Liver (tissue), 9 donors: ENCODE measurements around the gene KCNG3. TPM values are rescaled to one million over a fixed set of nuclear protein-coding genes. Genes with fewer than 3 reads are reported as not detected.

ENCODE experiments used
- DNase-seq: peaks from one replicate; pipeline ENCODE4 v3.0.0-alpha.2; 2017; ENCODE audit warnings: low spot score
- H3K27ac ChIP-seq, 2 donors: one replicate each; pipeline ENCODE4 v1.7.0; 2013; ENCODE audit warnings: inconsistent platforms in 2 of 2, low read length in 2 of 2, control low read depth in 1 of 2, low read depth in 1 of 2, mild to moderate bottlenecking in 1 of 2
- H3K27me3 ChIP-seq, 4 donors: one replicate each; pipeline versions ENCODE4 v1.6.1 to v1.7.0; 2013; ENCODE audit warnings: low read length in 3 of 4, inconsistent platforms in 1 of 4, mild to moderate bottlenecking in 1 of 4, moderate library complexity in 1 of 4; ENCODE audit not compliant: control insufficient read depth in 4 of 4, insufficient read depth in 4 of 4
- H3K36me3 ChIP-seq, 4 donors: one replicate each; pipeline versions ENCODE4 v1.6.1 to v1.7.0; 2013; ENCODE audit warnings: low read length in 3 of 4, mild to moderate bottlenecking in 3 of 4, low read depth in 1 of 4, moderate library complexity in 1 of 4; ENCODE audit not compliant: control insufficient read depth in 4 of 4, insufficient read depth in 3 of 4
- H3K4me1 ChIP-seq, 4 donors: one replicate each; pipeline versions ENCODE4 v1.6.1 to v1.7.0; 2013; ENCODE audit warnings: low read length in 3 of 4, mild to moderate bottlenecking in 3 of 4, moderate library complexity in 1 of 4; ENCODE audit not compliant: control insufficient read depth in 4 of 4, insufficient read depth in 4 of 4
- H3K4me3 ChIP-seq, 3 donors: one replicate each; pipeline versions ENCODE4 v1.6.1 to v1.7.0; 2013; ENCODE audit warnings: low read length in 3 of 3, control low read depth in 1 of 3, low read depth in 1 of 3, mild to moderate bottlenecking in 1 of 3
- H3K9ac ChIP-seq, 2 donors: one replicate each; pipeline ENCODE4 v1.7.0; 2013; ENCODE audit warnings: low read length in 2 of 2, mild to moderate bottlenecking in 2 of 2, moderate library complexity in 2 of 2, control low read depth in 1 of 2, low read depth in 1 of 2
- H3K9me3 ChIP-seq, 4 donors: one replicate each; pipeline versions ENCODE4 v1.6.1 to v1.7.0; 2013; ENCODE audit warnings: low read length in 3 of 4; ENCODE audit not compliant: control insufficient read depth in 4 of 4
- ATF3 ChIP-seq: IDR thresholded peaks from 2 replicates; pipeline ENCODE4 v1.6.1; 2016; ENCODE audit warnings: antibody characterized with exemption
- CTCF ChIP-seq: fragments of 150-350 bp; IDR thresholded peaks from 2 replicates; pipeline ENCODE4 v1.5.1; 2017; ENCODE audit warnings: improper control_type of control experiment, low read depth, low read length; ENCODE audit not compliant: missing input control
- EGR1 ChIP-seq, 2 donors: IDR thresholded peaks; 2 replicates each; pipeline ENCODE4 v1.6.1; 2016 to 2018; ENCODE audit warnings: antibody characterized with exemption in 2 of 2, low read depth in 2 of 2
- FOXA1 ChIP-seq: IDR thresholded peaks from 2 replicates; pipeline ENCODE4 v1.6.1; 2016; ENCODE audit warnings: antibody characterized with exemption
- GABPA ChIP-seq, 2 donors: IDR thresholded peaks in 1 of 2; conservative IDR thresholded peaks in 1 of 2; 2 replicates each; pipeline ENCODE4 v1.6.1; 2016; ENCODE audit warnings: antibody characterized with exemption in 2 of 2, mild to moderate bottlenecking in 1 of 2, moderate library complexity in 1 of 2
- HNF4A ChIP-seq, 2 donors: conservative IDR thresholded peaks; 2 replicates each; pipeline ENCODE4 v1.6.1; 2016; ENCODE audit warnings: antibody characterized with exemption in 2 of 2, mild to moderate bottlenecking in 2 of 2
- HNF4G ChIP-seq: IDR thresholded peaks from 2 replicates; pipeline ENCODE4 v1.6.1; 2016; ENCODE audit warnings: antibody characterized with exemption
- JUND ChIP-seq, 2 donors: IDR thresholded peaks; 2 replicates each; pipeline ENCODE4 v1.6.1; 2016; ENCODE audit warnings: antibody characterized with exemption in 2 of 2
- NR2F2 ChIP-seq: IDR thresholded peaks from 2 replicates; pipeline ENCODE4 v1.6.1; 2016; ENCODE audit warnings: antibody characterized with exemption
- RAD21 ChIP-seq, 2 donors: IDR thresholded peaks; 2 replicates each; pipeline ENCODE4 v1.6.1; 2016; ENCODE audit warnings: antibody characterized with exemption in 2 of 2, mild to moderate bottlenecking in 2 of 2
- RXRA ChIP-seq, 2 donors: IDR thresholded peaks; 2 replicates each; pipeline ENCODE4 v1.6.1; 2017 to 2018; ENCODE audit warnings: antibody characterized with exemption in 2 of 2, mild to moderate bottlenecking in 1 of 2
- SP1 ChIP-seq: IDR thresholded peaks from 2 replicates; pipeline ENCODE4 v1.6.1; 2018; ENCODE audit warnings: antibody characterized with exemption, mild to moderate bottlenecking
- TAF1 ChIP-seq: conservative IDR thresholded peaks from 2 replicates; pipeline ENCODE4 v1.6.1; 2016; ENCODE audit warnings: antibody characterized with exemption, mild to moderate bottlenecking
- YY1 ChIP-seq: IDR thresholded peaks from 2 replicates; pipeline ENCODE4 v1.6.1; 2016; ENCODE audit warnings: antibody characterized with exemption, mild to moderate bottlenecking
- WGBS: extraction: QIAGEN DNeasy Blood & Tissue Kit; methylation state at CpG from one replicate; pipeline ENCODE4 v1.1.7; 2013; 5-methylcytosine and 5-hydroxymethylcytosine counted together
- polyA plus RNA-seq, 2 donors: library from polyadenylated mRNA; stranded (reverse) in 1 of 2; unstranded in 1 of 2; fragments of 200-250 nt in 1 of 2; fragments of >200 nt in 1 of 2; fragmentation: Nextera tagmentation in 1 of 2; extraction: Ambion mirVana in 1 of 2; gene quantifications; one replicate each; pipeline versions ENCODE4 v1.2.1 to v1.2.3, GENCODE V29; 2013 to 2015
- total RNA-seq, 2 donors: library from RNA; depleted of rRNA; stranded (reverse); fragments of >200 nt; gene quantifications; one replicate each; pipeline ENCODE4 v1.2.3, GENCODE V29; 2014
- donor health status: healthy.
- donor health status: healthy.
- donor health status: healthy.
- donor health status: healthy.
- donor health status: healthy.

The KCNG3 gene
- total and polyA plus RNA-seq, 4 donors: not detected

- TF ChIP-seq FOXA1 (no peak), SP1 (no peak), ATF3 (no peak), TAF1 (no peak), JUND (IDR thresholded peaks at IDR 0.05) (no peak)
- no peak overlapping the region for H3K27ac ChIP-seq
- no peaks in the 10 kb centered on the region for H3K27me3 ChIP-seq
- no peaks in the 10 kb centered on the region for H3K4me1 ChIP-seq
- WGBS: 91% methylated on average over 3 of the region's 3 CpGs
- H3K4me3 ChIP-seq: no peak overlapping the region
- no peaks in the 10 kb centered on the region for H3K36me3 ChIP-seq
- H3K9me3 ChIP-seq: no peaks in the 10 kb centered on the region
- no peak for DNase-seq
- H3K9ac ChIP-seq: no peak overlapping the region
Measured at GRCh38 chr2:42459296-42459695, 34.5 kb downstream of the KCNG3 start.

- Histone ChIP-seq H3K27me3 (no peaks in the 10 kb centered on the region), H3K36me3 (no peaks in the 10 kb centered on the region), H3K9ac (no peak overlapping the region), H3K4me3 (no peak overlapping the region), H3K4me1 (no peaks in the 10 kb centered on the region), H3K27ac (no peak overlapping the region), H3K9me3 (no peaks in the 10 kb centered on the region)
- no peak for DNase-seq
- 93% methylated on average over 1 of the region's 1 CpG for WGBS
- TF ChIP-seq JUND (IDR thresholded peaks at IDR 0.05): no peak
- TF ChIP-seq SP1: no peak
- TF ChIP-seq TAF1: no peak
- TF ChIP-seq HNF4A (conservative IDR thresholded peaks at IDR 0.05): no peak
Measured at GRCh38 chr2:42458396-42458795, 35.4 kb downstream of the KCNG3 start.

- no peak for DNase-seq
- Histone ChIP-seq H3K9me3 (no peaks in the 10 kb centered on the region), H3K4me1 (no peaks in the 10 kb centered on the region), H3K27me3 (no peaks in the 10 kb centered on the region), H3K27ac (no peak overlapping the region), H3K4me3 (no peak overlapping the region), H3K36me3 (no peaks in the 10 kb centered on the region), H3K9ac (no peak overlapping the region)
- no peak for TF ChIP-seq ATF3
- no peak for TF ChIP-seq RAD21 (IDR thresholded peaks at IDR 0.05)
- TF ChIP-seq HNF4G: no peak
- TF ChIP-seq SP1: no peak
- no peak for TF ChIP-seq EGR1 (IDR thresholded peaks at IDR 0.05; ENCODE audit: low read depth in 2 of 2)
- TF ChIP-seq YY1: no peak
- no peak for TF ChIP-seq GABPA (IDR thresholded peaks at IDR 0.05 in 1 of 2, conservative IDR thresholded peaks at IDR 0.05 in 1 of 2)
- no peak for TF ChIP-seq FOXA1
- no peak for TF ChIP-seq NR2F2
- no peak for TF ChIP-seq RXRA (IDR thresholded peaks at IDR 0.05)
- no peak for TF ChIP-seq TAF1
- TF ChIP-seq HNF4A (conservative IDR thresholded peaks at IDR 0.05): no peak
- WGBS: 91% methylated on average over 6 of the region's 6 CpGs
Measured at GRCh38 chr2:42457011-42457410, 36.8 kb downstream of the KCNG3 start.

GRCh38 chr2:42456126-42456839 is 37.5 kb downstream of the KCNG3 start:
- no peak overlapping the region for H3K4me3 ChIP-seq
- H3K9ac ChIP-seq: no peak overlapping the region
- no peak overlapping the region for H3K27ac ChIP-seq
- no peak for TF ChIP-seq NR2F2
- TF ChIP-seq TAF1: no peak
- no peak for TF ChIP-seq ATF3
- no peak for TF ChIP-seq CTCF
- 89% methylated on average over 3 of the region's 3 CpGs for WGBS
- H3K9me3 ChIP-seq: no peaks in the 10 kb centered on the region
- no peak for DNase-seq
- no peaks in the 10 kb centered on the region for H3K4me1 ChIP-seq
- H3K36me3 ChIP-seq: no peaks in the 10 kb centered on the region
- no peaks in the 10 kb centered on the region for H3K27me3 ChIP-seq
